Muscle layer of duodenum (tissue), 2 donors: ENCODE results near the gene PANX2.
"Not testable (repeated sequence)": the region's sequence is repeated elsewhere in the genome, so short reads cannot be mapped to it uniquely, and the experiment has no call there.

Source experiments
- H3K27ac ChIP-seq: one replicate; pipeline ENCODE4 v1.7.0; 2013; ENCODE audit warnings: mild to moderate bottlenecking, low read length
- H3K27me3 ChIP-seq: one replicate; pipeline ENCODE4 v1.7.0; 2013; ENCODE audit warnings: low read depth, mild to moderate bottlenecking, control low read depth, low read length
- H3K36me3 ChIP-seq, 2 donors: one replicate each; pipeline ENCODE4 v1.7.0; 2013; ENCODE audit warnings: low read length in 2 of 2, control low read depth in 1 of 2, mild to moderate bottlenecking in 1 of 2; ENCODE audit not compliant: insufficient read depth in 2 of 2, control insufficient read depth in 1 of 2
- H3K4me1 ChIP-seq, 2 donors: one replicate each; pipeline ENCODE4 v1.7.0; 2013; ENCODE audit warnings: low read length in 2 of 2, mild to moderate bottlenecking in 2 of 2, control low read depth in 1 of 2, moderate library complexity in 1 of 2; ENCODE audit not compliant: insufficient read depth in 2 of 2, control insufficient read depth in 1 of 2
- H3K4me3 ChIP-seq, 2 donors: one replicate each; pipeline ENCODE4 v1.7.0; 2013; ENCODE audit warnings: low read length in 2 of 2, low read depth in 1 of 2, mild to moderate bottlenecking in 1 of 2
- H3K9me3 ChIP-seq, 2 donors: one replicate each; pipeline ENCODE4 v1.7.0; 2013; ENCODE audit warnings: low read length in 2 of 2, control low read depth in 1 of 2, mild to moderate bottlenecking in 1 of 2; ENCODE audit not compliant: control insufficient read depth in 1 of 2
- donor health status: healthy.

The PANX2 gene

GRCh38 chr22:50165436-50166123 lies 5.0 kb upstream of the PANX2 start:
- no peaks in the 10 kb centered on the region for H3K36me3 ChIP-seq
- H3K27me3 ChIP-seq, result peaks cover 6% of the 10 kb centered on the region
- no peaks in the 10 kb centered on the region for H3K4me1 ChIP-seq
- H3K27ac ChIP-seq, result no peak overlapping the region
- no peak overlapping the region for H3K4me3 ChIP-seq
- no peaks in the 10 kb centered on the region for H3K9me3 ChIP-seq

- Histone ChIP-seq H3K36me3 (no peaks in the 10 kb centered on the region), H3K9me3 (no peaks in the 10 kb centered on the region), H3K27me3 (peaks cover 11% of the 10 kb centered on the region), H3K4me3 (no peak overlapping the region), H3K27ac (no peak overlapping the region), H3K4me1 (peaks cover 0 to 12% of the 10 kb centered on the region in 2 donors)
These were observed 2.6 kb upstream of the PANX2 start for GRCh38 chr22:50167689-50168489.

DNA sequence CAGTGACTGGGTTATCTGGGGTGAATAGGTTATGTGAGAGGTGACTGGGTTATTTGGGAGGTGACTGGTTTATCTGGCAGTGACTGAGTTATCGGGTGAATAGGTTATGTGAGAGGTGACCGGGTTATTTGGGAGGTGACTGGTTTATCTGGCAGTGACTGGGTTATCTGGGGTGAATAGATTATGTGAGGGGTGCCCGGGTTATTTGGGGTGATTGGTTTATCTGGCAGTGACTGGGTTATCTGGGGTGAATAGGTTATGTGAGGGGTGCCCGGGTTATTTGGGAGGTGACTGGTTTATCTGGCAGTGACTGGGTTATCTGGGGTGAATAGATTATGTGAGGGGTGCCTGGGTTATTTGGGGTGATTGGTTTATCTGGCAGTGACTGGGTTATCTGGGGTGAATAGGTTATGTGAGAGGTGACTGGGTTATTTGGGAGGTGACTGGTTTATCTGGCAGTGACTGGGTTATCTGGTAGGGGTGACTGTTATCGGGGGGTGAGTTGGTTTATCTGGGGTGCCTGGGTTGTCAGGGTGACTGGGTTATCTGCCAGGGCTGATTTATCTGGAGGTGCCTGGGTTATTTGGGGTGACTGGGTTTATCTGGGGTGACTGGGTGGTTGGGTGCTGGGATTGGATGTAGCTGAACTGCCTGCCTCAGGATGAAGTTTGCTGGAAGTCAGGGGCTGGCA lies 1.9 kb upstream of the PANX2 start:
- H3K4me3 ChIP-seq, H3K9me3 ChIP-seq: not testable (repeated sequence)

DNA sequence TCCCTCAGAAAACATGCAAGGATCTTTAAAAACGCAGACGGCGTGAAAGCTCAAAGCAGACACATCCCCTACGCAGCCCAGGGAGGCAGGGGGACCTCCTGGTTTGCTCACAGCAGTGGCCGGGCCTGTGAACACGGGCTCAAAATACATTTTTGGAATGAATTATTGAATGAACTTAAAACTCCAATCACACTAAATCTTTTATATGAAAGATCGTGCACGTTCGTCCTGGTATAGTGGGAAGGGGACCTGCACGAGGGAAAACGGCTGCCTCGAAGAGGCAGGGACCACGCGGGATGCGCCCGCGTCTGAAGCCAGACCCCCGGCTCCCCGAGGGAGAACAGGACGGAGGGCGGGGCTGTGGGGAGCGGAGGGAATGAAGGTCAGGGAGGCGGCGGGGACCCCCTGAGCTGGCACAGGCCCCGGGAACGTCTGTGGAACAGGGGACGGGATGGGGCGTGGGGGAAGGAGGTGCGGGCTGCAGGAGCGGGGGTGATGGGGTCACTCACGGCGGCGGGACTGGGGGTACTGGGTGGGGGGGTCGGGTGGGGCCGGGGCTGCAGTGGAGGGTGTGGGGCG lies 1.3 kb upstream of the PANX2 start:
- no peak overlapping the region for H3K4me3 ChIP-seq

More for the DNA sequence above, 1.9 kb upstream of the PANX2 start:
- not testable (repeated sequence) for H3K27ac ChIP-seq, H3K36me3 ChIP-seq
- H3K27me3 ChIP-seq, result peaks cover 11% of the 10 kb centered on the region
- H3K4me1 ChIP-seq, result peaks cover 0 to 12% of the 10 kb centered on the region in 2 donors

DNA sequence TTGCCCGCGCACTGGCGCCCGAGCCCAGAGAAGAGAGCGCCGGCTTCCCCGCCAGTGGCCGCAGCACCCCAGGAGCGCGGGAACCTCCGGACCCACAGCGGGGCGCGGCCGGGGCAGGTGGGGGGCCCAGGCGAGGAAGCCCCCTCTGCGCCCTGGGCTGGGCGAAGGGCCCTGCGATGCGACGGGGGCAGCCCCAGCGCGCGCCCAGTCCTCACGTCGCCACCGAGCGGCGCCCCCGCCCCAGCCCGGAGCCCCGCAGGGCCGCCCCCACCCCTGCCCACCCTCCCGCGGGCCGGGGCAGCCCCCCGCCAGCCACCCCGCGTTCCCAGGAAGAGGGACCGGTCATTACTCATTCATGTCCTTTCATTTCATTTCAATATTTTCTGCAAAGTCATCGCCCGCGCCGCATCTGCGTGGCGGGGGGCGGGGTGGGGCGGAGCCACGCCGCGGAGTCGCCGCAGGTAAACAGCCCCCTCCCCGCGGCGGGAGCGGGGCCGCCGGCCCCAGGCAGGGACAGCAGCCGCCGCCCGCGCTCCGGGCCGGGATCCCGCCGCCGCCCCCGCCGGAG lies 673 bp upstream of the PANX2 start:
- Histone ChIP-seq H3K36me3 (no peaks in the 10 kb centered on the region), H3K4me3 (no peak overlapping the region), H3K9me3 (no peaks in the 10 kb centered on the region), H3K4me1 (peaks cover 0 to 12% of the 10 kb centered on the region in 2 donors), H3K27me3 (peaks cover 11% of the 10 kb centered on the region), H3K27ac (no peak overlapping the region)

More for the DNA sequence above, 1.3 kb upstream of the PANX2 start:
- Histone ChIP-seq H3K27me3 (peaks cover 11% of the 10 kb centered on the region), H3K4me1 (peaks cover 0 to 12% of the 10 kb centered on the region in 2 donors), H3K27ac (no peak overlapping the region), H3K9me3 (no peaks in the 10 kb centered on the region), H3K36me3 (no peaks in the 10 kb centered on the region)

DNA sequence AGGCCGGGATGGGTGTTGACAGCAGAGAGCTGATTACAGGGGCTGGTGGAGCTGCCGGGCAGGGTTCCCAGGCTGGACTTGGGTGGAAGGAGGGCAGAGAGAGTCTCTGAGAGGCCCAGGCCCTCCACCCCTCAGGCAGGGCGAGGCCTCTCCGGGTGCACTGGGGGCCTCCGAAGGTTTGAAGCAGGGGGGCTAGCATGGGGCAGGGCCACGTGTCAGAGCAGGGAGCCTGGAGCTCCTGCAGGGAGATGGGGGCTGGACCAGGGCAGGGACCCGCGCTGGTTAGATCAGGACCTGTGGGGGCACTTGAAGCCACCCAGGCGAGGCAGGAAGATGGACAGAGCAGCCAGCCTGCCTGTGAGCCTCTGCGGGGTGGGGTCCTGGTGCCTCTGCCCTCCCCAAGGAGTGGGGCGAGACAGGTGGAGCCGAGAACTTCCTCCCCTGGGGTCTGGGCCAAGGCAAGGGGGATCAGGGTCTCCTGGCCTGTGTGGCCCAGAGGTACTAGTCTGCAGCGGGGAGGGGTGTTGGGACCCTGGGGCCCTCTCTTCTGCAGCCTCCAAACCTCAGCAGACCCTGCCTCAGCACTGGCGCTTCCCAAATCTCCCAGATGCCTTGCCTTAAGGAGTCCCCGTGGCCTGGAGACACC lies 911 bp downstream of the PANX2 start:
- no peaks in the 10 kb centered on the region for H3K9me3 ChIP-seq
- H3K27me3 ChIP-seq, result peaks cover 11% of the 10 kb centered on the region
- H3K36me3 ChIP-seq, result no peaks in the 10 kb centered on the region
- H3K27ac ChIP-seq, result no peak overlapping the region
- peak overlapping the region in 1 of 2 donors; percentile 56 for H3K4me3 ChIP-seq
- H3K4me1 ChIP-seq, result peaks cover 0 to 12% of the 10 kb centered on the region in 2 donors

GRCh38 chr22:50171965-50172421 lies 1.5 kb downstream of the PANX2 start:
- no peak overlapping the region for H3K4me3 ChIP-seq
- H3K9me3 ChIP-seq, result no peaks in the 10 kb centered on the region
- H3K27ac ChIP-seq, result no peak overlapping the region
- H3K36me3 ChIP-seq, result no peaks in the 10 kb centered on the region
- H3K27me3 ChIP-seq, result peaks cover 11% of the 10 kb centered on the region
- H3K4me1 ChIP-seq, result peaks cover 0 to 12% of the 10 kb centered on the region in 2 donors

DNA sequence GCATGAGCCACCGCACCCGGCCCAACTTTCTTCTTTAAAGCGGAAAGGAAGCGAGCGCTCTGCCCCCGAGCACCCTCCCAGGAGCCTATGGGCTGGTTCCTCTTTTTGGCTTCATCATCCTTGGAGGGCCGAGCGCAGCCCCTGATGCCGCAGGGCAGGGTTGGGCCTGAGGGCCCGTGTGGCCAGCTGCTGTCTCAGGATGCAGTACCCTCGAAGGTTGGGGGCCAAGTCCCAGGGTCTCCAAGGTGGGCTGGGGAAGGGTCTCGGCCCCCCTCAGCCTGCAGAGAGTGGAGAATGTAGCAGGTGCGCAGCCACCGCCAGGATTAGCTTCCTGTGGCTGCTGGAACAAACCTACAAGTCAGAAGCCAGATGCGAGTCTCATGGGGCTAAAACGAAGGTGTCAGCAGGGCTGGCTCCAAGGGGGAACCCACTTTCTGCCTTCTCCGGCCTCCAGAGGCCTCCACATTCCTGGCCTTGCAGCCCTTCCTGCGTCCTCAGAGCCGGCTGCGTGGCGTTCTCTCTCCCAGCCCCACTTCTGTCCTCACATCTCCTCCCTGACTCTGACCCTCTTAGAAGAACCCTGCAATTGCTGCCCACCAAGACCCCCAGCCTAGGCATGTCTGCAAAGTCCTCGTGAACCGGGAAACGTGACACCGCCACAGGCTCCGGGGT lies 2.9 kb downstream of the PANX2 start:
- H3K4me3 ChIP-seq, result no peak overlapping the region
- H3K36me3 ChIP-seq, result no peaks in the 10 kb centered on the region
- peaks cover 14% of the 10 kb centered on the region for H3K27me3 ChIP-seq
- no peak overlapping the region for H3K27ac ChIP-seq
- H3K4me1 ChIP-seq, result peaks cover 0 to 12% of the 10 kb centered on the region in 2 donors
- H3K9me3 ChIP-seq, result no peaks in the 10 kb centered on the region

- H3K4me3 ChIP-seq, result no peak overlapping the region
- H3K27me3 ChIP-seq, result peaks cover 13% of the 10 kb centered on the region
- H3K36me3 ChIP-seq, result no peaks in the 10 kb centered on the region
- H3K4me1 ChIP-seq, result peaks cover 0 to 12% of the 10 kb centered on the region in 2 donors
- H3K9me3 ChIP-seq, result no peaks in the 10 kb centered on the region
- H3K27ac ChIP-seq, result no peak overlapping the region
These were observed 3.4 kb downstream of the PANX2 start for GRCh38 chr22:50173983-50174355.
